ENCODE data around the gene LBR. TPM values are rescaled to one million over a fixed set of nuclear protein-coding genes. Genes with fewer than 3 reads are reported as not detected.

LBR gene
- total RNA-seq, result 100 to 1,000 TPM; 213 to 234 TPM

DNA sequence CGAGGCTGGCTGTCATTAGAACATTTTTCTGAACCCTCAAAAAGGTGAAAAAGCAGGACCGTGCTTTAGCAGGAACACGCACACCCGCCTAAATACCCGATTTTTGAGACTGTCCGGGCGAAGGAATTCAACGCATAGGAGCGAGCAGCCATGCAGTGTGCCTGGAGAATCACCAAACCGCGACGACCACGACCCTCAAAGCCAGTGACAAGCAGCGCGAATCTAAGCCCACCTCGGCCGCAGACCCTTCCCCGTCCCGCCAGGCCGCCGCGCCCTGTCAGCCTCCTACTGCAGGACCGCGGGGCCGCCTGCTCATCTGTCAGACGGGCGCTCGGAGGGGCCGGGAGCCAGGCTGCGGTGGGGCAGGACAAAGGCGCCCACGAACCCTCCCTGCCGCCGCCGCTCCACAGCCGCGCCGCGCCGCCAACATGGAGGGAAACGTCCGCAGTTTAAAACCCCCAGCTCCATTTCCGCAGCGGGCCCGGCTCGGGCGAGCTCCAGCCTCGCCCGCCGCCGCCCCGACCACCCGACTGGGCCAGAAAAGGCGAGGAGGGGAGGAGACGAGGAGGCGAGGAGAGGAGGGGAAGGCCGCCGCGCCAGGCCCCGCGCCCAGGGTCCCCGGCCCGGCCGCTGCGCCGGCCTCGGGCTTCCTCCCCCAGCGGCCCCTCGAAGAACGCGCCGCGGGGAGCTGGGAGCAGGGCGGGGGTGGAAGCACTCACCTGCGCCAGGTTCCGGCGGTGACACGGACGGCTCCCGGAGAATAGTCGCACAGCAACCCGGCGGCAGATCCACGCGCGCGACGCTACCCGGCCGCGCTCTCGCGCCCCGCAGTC is at the start of gene LBR:
TSS of gene LBR (minus strand) at position 804 of the 833 bp plus-strand sequence. CDS start 3,963 bp downstream, outside the sequence.

Other genes starting within 250 kb of the LBR start
- gene ENAH, start 225.1 kb upstream of the LBR start, total RNA-seq, result not detected